Measurements from ENCODE around the gene ZNF107. TPM values are rescaled to one million over a fixed set of nuclear protein-coding genes. Genes with fewer than 3 reads are reported as not detected.

The ZNF107 gene
- total RNA-seq, 4 donors from 2014 or later, result 1.8 to 4.9 (median 3.5) TPM

DNA sequence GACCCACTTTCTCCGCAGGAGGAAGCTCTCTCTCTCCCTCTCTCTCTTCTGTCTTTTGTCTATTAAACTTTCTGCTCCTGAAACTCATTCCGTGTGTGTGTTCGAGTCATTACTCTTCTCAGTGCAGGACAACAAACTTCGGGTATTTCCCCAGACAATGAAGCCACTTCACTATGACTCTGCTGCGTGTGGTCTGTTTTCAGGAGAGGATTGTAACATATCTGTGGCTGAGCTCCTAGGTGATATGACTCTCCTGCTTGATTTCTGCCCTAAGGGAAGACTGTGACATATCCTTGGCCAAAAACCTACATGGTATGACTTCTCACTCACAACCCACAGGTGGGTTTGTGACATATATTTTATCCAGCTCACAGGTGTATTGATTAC, 39.9 kb upstream of the ZNF107 start:
- H3K4me1 ChIP-seq, result peaks cover 0 to 5% (median 0%) of the 10 kb centered on the region in 3 donors
- no peak overlapping the region for H3K27ac ChIP-seq
- H3K9me3 ChIP-seq, result no peaks in the 10 kb centered on the region
- WGBS, 2 donors (ENCODE audit: low coverage in 1 of 2), result 60 to 65% methylated on average over 4 to 5 of the region's 5 CpGs
- no peak overlapping the region for H3K4me3 ChIP-seq
- H3K36me3 ChIP-seq, result no peaks in the 10 kb centered on the region
- H3K27me3 ChIP-seq, result peaks cover 13% of the 10 kb centered on the region
- TF ChIP-seq, protein P1, sequence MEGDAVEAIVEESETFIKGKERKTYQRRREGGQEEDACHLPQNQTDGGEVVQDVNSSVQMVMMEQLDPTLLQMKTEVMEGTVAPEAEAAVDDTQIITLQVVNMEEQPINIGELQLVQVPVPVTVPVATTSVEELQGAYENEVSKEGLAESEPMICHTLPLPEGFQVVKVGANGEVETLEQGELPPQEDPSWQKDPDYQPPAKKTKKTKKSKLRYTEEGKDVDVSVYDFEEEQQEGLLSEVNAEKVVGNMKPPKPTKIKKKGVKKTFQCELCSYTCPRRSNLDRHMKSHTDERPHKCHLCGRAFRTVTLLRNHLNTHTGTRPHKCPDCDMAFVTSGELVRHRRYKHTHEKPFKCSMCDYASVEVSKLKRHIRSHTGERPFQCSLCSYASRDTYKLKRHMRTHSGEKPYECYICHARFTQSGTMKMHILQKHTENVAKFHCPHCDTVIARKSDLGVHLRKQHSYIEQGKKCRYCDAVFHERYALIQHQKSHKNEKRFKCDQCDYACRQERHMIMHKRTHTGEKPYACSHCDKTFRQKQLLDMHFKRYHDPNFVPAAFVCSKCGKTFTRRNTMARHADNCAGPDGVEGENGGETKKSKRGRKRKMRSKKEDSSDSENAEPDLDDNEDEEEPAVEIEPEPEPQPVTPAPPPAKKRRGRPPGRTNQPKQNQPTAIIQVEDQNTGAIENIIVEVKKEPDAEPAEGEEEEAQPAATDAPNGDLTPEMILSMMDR (IDR thresholded peaks at IDR 0.05), result no peak
- no peak for TF ChIP-seq POLR2AphosphoS5 (IDR thresholded peaks at IDR 0.05)
- no peak for TF ChIP-seq EP300 (IDR thresholded peaks at IDR 0.05)
- no peak for TF ChIP-seq POLR2A (IDR thresholded peaks at IDR 0.05)
- ATAC-seq, result no peak

DNA sequence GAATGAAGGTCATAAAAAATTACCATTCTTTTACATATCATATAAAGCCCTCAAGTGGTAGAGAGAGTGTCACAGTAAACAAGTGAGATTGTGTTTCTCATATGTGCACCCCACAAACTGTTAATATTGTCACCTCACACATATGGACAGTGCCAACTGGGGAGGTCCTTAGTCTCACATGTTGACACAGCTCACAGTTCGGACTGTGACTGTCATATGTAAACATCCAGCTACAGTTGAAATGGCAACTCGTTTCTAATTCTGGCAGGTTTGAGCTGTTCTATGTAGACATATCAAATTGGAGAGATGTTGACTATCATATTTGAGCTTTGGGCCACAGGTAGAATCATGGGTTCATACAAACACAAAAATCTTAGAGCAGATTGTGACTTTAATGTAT, 39.4 kb upstream of the ZNF107 start:
- H3K27ac ChIP-seq, result no peak overlapping the region
- TF ChIP-seq POLR2AphosphoS5 (IDR thresholded peaks at IDR 0.05) (no peak), POLR2A (IDR thresholded peaks at IDR 0.05) (no peak), EP300 (IDR thresholded peaks at IDR 0.05) (no peak)
- TF ChIP-seq, protein P1 (IDR thresholded peaks at IDR 0.05), result no peak

DNA sequence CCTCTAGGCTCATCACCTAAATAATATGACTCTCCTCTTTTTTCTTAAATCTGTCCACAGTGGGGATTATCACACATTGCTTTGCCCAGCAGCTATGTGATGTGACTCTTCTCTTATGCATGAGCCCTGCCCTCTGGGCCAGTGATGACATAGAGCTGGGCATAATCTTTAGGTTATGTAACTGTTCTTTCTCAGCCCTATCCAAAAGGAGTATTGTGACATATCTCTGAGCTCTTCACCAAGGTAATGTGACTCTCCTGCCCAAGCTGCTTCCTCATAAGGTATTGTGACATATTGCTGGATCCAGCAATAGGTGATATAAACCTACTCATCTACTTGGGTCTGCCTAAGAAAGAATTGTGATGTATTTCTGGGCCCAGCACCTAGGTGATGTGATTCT, 37.7 kb upstream of the ZNF107 start:
- Histone ChIP-seq H3K4me1 (peaks cover 0 to 5% (median 0%) of the 10 kb centered on the region in 3 donors), H3K36me3 (no peaks in the 10 kb centered on the region), H3K27ac (no peak overlapping the region), H3K27me3 (peaks cover 7% of the 10 kb centered on the region), H3K4me3 (no peak overlapping the region), H3K9me3 (no peaks in the 10 kb centered on the region)
- no peak for TF ChIP-seq POLR2AphosphoS5 (IDR thresholded peaks at IDR 0.05)
- no peak for ATAC-seq

More for the DNA sequence above, 39.4 kb upstream of the ZNF107 start:
- 41 to 60% methylated on average over 2 of the region's 2 CpGs for WGBS, 2 donors (ENCODE audit: low coverage in 1 of 2)
- no peak for ATAC-seq
- Histone ChIP-seq H3K9me3 (no peaks in the 10 kb centered on the region), H3K4me1 (peaks cover 0 to 5% (median 0%) of the 10 kb centered on the region in 3 donors), H3K27me3 (peaks cover 8% of the 10 kb centered on the region), H3K36me3 (no peaks in the 10 kb centered on the region), H3K4me3 (no peak overlapping the region)

DNA sequence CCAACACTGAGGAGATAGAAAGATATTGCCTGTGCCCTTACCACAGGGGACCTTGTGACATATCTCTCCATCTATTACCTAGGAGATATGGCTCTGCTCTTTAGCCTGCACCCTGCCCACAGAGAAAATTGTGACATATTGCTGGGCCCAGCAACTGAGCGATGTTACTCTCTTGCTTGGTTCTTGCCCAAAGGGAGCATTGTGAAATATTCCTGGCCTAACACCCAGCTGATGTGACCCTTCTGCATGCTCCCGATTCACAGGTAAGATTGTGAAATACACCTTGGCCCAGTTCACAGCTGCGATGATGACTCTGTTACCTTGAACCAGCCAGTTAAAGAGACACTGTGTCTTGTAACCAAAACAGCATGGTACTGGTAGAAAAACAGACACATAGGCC, 37.2 kb upstream of the ZNF107 start:
- ATAC-seq, result no peak
- Histone ChIP-seq H3K9me3 (no peaks in the 10 kb centered on the region), H3K36me3 (no peaks in the 10 kb centered on the region), H3K4me3 (no peak overlapping the region), H3K27ac (no peak overlapping the region), H3K27me3 (peaks cover 5% of the 10 kb centered on the region), H3K4me1 (peaks cover 0 to 5% (median 0%) of the 10 kb centered on the region in 3 donors)
- TF ChIP-seq EP300 (IDR thresholded peaks at IDR 0.05) (no peak), POLR2AphosphoS5 (IDR thresholded peaks at IDR 0.05) (no peak), POLR2A (IDR thresholded peaks at IDR 0.05) (no peak)
- TF ChIP-seq, protein P1 (IDR thresholded peaks at IDR 0.05), result no peak
- 67 to 83% methylated on average over 1 to 3 of the region's 3 CpGs for WGBS, 2 donors (ENCODE audit: low coverage in 1 of 2)

DNA sequence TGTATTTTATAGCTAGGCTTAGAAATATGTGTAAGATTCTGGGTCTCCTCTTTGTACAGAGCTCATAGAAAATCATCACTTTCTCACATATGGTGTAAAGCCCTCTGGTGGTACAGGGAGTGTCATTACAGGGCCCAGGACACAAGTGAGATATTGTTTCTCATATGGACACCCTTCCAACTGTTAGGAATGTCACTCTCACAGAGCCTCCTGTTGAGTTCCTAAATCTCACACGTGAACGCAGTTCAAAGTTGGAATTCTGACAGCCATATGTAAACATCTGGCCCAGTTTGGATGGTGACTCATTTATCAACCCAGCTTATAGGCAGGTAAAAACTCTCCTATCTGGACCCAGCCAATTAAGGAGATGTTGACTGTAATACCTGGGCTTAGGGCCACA, 35.4 kb upstream of the ZNF107 start:
- WGBS, 2 donors (ENCODE audit: low coverage in 1 of 2), result 13% methylated on average over 2 of the region's 2 CpGs; no CpG with 5 or more reads in 1 of the 2 donors
- H3K4me3 ChIP-seq, result no peak overlapping the region
- H3K9me3 ChIP-seq, result no peaks in the 10 kb centered on the region
- peaks cover 0 to under 1% (median 0%) of the 10 kb centered on the region in 3 donors for H3K4me1 ChIP-seq
- no peak for TF ChIP-seq EP300 (IDR thresholded peaks at IDR 0.05)
- TF ChIP-seq, protein P1 (IDR thresholded peaks at IDR 0.05), result peak in 3 of 4 experiments; percentile 18 to 36 (median 34)
- H3K36me3 ChIP-seq, result no peaks in the 10 kb centered on the region
- ATAC-seq, result no peak
- peaks cover 3% of the 10 kb centered on the region for H3K27me3 ChIP-seq
- no peak overlapping the region for H3K27ac ChIP-seq

All from gastroesophageal sphincter (tissue), 4 donors.